ENCODE results near the gene BICRAL.
"Not testable (repeated sequence)": the region's sequence is repeated elsewhere in the genome, so short reads cannot be mapped to it uniquely, and the experiment has no call there.

Gene BICRAL, protein sequence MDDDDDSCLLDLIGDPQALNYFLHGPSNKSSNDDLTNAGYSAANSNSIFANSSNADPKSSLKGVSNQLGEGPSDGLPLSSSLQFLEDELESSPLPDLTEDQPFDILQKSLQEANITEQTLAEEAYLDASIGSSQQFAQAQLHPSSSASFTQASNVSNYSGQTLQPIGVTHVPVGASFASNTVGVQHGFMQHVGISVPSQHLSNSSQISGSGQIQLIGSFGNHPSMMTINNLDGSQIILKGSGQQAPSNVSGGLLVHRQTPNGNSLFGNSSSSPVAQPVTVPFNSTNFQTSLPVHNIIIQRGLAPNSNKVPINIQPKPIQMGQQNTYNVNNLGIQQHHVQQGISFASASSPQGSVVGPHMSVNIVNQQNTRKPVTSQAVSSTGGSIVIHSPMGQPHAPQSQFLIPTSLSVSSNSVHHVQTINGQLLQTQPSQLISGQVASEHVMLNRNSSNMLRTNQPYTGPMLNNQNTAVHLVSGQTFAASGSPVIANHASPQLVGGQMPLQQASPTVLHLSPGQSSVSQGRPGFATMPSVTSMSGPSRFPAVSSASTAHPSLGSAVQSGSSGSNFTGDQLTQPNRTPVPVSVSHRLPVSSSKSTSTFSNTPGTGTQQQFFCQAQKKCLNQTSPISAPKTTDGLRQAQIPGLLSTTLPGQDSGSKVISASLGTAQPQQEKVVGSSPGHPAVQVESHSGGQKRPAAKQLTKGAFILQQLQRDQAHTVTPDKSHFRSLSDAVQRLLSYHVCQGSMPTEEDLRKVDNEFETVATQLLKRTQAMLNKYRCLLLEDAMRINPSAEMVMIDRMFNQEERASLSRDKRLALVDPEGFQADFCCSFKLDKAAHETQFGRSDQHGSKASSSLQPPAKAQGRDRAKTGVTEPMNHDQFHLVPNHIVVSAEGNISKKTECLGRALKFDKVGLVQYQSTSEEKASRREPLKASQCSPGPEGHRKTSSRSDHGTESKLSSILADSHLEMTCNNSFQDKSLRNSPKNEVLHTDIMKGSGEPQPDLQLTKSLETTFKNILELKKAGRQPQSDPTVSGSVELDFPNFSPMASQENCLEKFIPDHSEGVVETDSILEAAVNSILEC

DNA sequence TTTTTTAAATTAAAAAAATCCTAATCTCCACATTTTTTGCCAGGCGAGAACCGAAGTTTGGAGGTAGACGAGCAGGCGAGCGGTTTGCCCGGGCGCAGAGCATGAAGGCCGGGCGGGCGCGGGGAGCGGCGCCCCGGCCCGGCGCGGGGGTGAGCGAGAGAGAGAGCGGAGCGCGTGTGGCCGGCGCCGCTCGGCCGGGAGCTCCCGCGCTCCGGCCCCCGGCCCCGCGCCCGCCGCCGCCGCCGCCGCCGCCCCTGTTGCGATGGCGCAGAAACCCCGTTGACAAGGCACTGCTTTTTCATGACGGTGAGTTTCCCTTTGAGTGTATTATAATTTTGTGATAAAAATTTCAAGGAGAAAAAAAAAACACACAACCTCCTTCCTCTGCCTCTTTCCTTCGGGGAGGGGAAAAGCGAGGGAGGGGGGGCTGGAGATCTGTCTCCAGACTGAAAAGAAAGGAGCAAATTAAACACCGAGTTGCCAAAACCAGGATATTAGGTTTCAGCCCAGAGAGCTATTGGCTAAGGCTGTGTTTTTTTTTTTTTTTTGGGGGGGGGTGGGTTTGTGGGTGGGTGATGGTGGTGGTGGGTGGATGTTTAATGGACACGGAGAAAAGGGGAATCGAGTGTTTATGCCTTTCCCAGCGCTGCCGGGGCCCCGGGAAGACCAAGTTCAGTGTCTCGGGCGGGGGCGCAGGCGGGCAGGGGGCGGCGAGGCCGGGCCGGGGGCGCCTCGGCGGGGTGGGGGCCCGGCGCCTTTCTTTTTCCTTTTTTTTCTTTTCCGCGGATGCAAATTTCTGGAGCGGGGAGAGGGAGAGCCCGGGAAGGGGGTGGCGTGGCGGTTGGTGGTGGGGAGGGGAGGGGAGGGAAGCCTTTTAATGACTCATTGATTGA, at the start of gene BICRAL:
Gene BICRAL (plus strand): TSS at position 257 of the 893 bp plus-strand sequence. CDS start 39,971 bp downstream, outside the sequence.
- peak; percentile 70 for DNase-seq

DNA sequence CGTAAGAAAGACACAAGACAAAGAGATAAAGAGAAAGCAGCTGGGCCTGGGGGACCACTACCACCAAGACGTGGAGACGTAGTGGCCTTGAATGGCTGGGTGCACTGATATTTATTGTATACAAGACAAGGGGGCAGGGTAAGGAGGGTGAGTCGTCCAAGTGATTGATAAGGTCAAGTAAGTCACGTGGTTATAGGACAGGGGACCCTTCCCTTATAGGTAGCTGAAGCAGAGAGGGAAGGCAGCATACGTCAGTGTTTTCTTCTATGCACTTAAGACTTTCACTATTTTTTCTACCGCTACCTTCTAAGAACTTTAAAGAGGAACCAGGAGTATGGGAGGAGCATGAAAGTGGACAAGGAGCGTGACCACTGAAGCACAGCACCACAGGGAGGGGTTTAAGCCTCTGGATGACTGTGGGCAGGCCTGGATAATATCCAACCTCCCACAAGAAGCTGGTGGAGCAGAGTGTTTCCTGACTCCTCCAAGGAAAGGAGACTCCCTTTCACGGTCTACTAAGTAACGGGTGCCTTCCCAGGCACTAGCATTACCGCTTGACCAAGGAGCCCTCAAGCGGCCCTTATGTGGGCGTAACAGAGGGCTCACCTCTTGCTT, 47.9 kb upstream of the BICRAL start:
- DNase-seq: not testable (repeated sequence)

DNA sequence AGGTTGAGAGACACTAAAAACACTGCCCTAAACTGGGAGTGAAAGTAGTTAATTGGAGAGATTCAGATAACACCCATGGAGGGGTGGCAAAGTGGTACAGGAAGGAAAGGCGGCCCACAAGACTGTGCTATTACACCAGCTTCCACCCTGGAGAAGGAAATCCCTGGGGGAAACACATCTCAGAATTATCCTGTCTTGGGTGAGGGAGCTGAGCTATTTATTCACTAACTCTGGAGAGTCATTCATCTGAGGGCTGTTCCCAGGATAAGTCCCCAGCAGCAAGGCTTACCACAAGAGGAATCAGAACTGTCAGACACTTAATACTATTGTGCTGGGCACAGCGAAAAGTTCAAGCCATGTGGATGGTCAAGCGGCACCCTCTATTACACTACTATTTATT, 45.9 kb upstream of the BICRAL start:
- no peak for DNase-seq

DNA sequence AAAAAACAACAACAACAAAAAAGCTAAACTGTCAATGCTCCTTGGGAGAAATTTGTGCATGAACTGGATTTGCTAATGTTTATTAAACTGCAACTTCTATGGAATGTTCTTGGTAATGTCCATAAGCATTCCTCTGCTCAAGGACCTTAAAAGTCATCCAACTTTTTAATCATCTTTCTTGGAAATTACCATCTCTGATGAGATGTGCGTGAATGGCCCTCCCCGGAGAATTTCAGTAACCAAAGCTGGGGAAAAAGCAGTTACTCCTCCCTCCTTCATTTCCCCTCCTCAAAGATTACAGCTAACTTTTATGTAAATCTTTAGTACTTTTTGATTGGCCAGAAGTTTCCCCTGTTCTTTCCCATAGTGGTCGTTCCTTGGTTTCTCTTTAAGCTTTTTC, 41.1 kb upstream of the BICRAL start:
- DNase-seq: no peak

DNA sequence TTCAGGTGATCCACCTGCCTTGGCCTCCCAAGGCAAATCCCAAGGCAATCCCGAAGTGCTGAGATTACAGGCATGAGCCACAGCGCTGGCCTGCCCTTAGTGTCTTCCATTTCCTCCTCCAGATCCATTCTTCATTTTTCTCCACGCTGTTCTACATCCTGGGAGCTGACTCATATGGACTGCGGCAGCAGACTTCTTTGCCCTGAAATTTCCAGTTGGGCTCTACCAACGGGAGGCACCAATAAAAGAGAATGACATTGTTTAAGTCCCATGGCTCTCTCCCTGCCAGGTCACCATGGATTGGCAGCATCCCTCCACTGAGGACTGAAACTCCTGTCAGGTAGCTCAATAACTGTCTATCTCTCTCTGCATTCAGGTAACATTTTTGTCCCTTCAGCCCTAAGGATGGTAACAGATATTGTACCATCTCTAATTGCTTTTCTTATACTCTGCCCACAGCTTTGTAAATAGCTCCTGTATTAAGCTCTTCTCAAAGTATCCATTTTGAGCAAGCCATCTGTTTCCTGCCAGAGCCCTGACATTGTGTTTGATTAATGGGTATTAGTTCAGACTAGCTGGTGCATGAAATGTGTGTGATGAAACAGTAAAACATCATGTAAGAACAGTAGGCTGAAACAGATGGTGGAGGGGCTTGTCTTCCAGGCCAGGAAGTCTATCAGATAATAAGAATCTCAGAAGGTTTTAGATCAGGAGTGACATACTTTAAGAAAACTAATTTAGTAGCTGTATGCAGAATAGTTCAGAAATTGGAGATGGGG, 39.5 kb upstream of the BICRAL start:
- DNase-seq: no peak

DNA sequence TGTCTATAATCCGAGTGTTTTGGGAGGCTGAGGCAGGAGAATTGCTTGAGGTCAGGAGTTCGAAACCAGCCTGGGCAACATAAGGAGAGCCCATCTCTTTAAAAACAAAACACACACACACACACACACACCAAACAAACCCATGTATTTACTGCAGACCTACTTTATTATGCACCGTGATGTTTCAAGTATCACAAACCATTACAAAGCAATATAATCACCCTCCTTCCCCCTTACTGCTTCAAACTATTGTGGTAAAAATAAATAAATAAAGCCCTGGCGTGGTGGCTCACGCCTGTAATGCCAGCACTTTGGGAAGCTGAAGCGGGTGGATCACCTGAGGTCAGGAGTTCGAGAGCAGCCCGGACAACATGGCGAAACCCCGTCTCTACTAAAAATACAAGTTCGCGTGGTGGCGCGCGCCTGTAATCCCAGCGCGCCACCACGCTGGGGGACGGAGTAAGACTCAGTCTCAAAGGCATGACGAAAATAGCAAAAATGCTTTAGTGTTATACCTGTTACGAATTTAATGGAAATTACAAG, 37.4 kb upstream of the BICRAL start:
- DNase-seq: no peak

DNA sequence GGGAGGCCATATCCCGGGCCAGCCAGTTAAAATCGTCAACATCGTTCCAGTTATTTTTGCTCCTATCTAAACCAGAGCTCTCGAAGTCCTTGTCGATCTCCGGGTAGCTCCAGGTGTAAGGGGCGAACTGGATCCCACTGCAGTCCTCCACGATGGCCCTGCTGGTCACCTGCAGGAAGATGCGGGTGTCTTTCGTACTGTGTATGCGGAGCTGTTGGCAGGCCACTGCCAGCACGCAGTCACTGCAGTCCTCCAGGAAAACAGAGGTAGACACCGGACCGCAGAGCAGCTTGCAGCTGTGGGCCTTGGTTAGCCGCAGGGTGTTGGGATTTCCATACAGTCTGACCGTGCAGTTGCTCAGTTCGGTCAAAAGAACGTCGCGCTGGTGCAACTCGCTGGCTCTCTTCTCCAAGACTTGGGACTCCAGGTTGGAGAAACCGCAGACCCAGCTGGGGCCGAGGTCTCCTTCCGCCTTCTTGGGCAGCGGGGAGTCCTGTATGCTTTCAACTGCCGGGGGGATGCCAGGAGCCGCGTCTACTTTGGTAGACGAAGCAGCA, 36.7 kb upstream of the BICRAL start:
- DNase-seq: peak; percentile 33

DNA sequence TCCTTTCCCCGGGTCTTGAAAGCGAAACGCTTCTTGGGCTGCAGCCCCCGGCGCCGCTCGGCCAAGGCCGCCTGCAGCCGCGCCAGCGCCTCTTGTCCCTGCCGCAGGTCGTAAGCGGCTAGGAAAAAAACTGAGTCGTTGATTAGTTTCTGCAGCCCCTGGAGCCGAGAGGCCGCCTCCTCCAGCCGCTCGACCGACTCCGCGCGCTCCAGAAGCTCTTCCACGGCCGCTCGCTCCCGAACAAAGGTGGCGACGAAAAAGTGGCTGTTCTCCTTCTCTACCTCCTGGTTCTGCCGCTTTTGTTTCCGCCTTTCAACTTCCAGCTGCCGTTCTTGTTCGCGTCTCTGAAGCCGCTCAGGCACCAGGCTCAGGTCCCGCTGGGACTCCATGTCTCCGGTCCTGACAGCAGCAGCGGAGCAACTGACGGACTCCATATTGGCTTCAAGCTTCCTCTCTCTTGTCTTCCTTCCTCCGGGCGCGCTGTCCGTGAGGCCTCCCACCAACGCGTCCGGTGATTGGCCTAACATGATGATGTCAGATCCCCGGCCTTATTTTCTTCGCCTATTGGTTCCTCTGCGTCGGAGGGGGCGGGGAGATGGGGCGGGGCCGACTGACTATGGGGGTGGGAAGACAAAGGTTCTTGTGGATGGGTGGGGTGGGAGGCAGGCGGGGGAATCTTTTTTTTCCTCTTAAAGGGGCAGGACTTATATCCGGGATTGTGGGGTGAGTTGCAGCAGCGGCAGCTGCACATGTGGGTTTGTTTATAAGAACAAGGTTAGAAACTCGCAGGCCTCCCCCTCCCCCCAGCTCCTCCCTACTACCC, 36.0 kb upstream of the BICRAL start, which contains the start of gene TBCC:
Gene TBCC (minus strand): TSS at position 464 of the 823 bp plus-strand sequence. CDS start 30 bp downstream, at position 434.
- peak; percentile 97 for DNase-seq

DNA sequence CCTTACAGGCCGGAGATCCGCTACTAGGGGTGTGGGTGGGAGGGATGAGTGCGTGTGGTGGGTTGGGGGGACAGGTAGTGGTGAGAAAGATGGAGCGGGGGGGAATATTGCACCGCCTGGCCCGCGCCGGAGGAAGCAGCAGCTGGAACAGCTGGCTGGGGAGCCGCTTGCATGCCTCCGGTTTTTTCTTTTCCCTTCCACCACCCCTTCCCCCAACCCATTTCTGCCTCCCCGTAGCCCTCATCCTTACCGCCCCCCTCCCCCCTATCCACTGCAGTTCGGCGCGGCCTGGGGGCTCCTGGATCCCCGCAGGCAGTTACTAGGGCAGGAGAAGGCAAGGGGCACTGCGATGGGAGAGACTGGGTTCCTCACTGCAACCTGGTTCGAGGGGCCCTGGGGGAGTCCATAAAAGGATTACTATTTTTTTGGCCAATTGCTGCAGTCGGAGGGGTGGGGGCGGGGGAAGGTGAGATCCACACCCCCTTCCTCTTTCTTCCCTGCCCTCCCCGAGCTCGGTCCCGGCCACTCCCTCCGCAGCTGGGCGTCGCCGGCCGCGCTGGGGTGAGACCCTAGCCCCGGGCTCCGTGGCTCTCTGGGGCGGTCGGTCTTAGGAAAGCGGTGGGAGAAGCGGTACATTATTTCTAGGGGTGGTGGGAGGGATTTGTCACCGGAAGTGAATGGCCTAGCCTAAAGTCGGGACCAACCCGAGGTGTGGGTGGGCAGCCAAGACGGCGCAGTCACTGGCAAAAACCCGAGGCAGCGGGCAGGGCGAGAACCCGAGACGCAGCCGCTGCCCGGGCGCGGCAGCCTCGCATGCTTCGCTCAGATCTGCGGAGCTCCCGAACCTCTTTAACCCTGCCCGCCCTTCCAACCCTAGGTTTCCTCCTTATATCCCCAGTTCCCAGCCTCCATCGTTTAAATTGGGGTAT, 35.1 kb upstream of the BICRAL start:
- peak; percentile 87 for DNase-seq

DNA sequence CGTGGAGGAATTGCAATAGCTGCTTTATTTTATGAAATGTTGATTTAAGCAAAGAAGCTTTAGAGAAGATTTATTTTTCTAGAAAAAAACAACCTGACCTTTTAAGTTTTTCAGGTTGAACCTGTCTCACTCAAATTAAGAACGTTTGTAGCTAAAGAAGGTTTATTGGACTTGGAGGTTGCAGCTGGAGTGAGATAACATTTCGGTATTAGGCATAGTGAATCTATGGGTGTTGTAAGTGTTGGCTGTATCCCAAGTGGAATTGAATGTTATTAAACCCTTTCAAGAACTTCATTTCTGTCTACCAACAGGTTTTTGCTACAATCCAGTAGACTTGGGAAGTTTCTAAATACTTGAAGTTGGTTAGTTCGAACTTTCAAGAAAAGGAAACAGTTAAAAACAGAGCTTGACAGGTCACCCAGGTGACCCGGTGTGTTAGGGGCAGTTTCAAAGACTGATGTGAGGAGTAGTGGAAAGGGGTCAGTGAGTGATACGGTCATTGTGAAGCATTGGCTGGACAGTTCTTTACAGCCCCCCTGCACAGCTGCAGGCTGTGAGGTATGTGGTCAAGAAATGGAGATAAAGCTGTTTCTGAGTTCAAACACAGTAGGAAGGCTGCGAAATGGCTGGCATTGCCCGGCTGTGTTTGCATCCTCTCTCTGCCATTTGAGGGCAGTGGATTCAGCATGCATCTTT, 33.5 kb upstream of the BICRAL start:
- no peak for DNase-seq

DNA sequence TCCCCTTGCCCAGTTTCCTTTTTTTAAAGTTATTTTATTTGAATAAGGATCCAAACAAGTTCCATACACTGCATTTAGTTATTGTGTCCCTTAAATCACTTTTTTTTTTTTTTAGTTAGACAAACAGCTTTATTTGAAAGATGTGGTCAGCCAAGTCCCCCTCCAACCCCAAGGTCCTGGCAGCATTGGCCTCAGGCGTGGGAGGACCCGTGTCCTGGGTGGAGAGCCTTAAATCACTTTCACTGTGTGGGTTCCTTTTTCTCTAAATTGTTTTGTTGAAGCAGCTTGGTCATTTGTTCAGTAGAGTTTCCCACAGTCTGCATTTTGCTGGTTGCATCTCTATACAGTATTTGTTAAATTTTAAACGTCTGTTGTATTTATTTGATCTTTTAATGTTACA, 30.8 kb upstream of the BICRAL start:
- no peak for DNase-seq

DNA sequence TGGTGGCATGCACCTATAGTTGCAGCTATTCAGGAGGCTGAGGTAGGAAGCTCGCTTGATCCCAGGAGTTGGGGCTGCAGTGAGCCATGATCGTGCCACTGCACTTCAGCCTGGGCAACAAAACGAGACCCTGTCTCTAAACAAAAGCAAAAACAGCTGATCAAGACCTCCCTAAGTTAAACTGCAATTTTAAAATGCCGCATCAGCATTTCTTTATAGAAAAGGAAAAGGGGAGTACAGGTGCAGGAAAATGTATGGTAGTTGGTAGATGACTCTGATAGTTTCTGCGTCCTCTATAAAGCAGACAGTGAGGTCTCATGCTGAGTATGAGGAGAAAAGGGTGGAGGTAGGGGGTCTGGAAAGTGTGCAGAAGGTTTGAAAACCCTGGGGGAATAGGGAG, 27.1 kb upstream of the BICRAL start:
- no peak for DNase-seq

DNA sequence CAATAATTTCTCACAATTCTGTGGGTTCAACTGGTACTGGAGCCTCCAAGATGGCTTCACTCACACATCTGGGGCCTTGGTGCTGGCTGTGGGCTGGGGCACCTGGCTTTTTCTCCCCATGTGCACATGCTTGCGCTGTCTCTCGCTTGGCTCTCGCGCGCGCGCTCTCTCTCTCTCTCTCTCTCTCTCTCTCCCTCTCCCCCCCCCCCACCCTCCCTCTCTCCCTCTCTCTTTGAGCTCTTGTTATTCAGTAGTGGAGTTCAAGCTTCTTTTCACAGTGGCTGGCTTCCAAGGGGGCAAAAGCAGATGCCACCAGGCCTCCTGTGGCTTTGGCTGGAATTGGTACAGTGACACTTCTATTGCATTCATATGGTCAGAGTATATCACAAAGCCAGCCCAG, 25.1 kb upstream of the BICRAL start:
- no peak for DNase-seq

DNA sequence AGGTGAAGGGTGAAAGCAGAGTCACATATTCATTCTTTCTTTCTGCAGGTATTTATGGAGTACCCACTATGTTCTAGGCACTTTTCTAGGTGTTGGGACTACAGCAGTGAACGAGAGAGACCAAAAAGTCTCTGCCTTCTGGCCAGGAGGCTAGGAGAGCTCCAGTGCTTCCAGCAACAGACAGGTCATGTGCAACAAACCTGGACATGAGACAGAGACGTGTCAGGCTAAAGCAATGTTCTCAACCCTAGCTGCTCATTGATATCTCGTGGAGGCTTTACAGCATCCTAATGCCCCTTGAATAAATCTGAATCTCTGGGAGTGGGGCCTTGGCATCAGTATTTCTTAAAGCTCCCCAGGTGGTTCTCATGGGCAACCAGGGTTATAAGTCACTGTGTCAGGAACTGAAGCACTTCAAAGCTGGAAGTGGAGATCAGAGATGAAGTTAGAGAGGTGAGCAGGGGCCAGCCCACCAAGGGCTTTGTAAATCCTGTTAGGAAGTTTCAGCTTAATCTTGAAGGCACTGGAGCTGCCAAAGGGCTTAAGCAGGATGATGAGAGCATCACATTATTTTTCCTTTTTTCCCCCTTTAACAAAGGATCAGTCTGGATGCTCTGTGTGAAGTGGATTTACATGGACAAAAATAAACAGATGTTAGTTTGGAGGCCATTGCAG, 23.0 kb upstream of the BICRAL start:
- no peak for DNase-seq

DNA sequence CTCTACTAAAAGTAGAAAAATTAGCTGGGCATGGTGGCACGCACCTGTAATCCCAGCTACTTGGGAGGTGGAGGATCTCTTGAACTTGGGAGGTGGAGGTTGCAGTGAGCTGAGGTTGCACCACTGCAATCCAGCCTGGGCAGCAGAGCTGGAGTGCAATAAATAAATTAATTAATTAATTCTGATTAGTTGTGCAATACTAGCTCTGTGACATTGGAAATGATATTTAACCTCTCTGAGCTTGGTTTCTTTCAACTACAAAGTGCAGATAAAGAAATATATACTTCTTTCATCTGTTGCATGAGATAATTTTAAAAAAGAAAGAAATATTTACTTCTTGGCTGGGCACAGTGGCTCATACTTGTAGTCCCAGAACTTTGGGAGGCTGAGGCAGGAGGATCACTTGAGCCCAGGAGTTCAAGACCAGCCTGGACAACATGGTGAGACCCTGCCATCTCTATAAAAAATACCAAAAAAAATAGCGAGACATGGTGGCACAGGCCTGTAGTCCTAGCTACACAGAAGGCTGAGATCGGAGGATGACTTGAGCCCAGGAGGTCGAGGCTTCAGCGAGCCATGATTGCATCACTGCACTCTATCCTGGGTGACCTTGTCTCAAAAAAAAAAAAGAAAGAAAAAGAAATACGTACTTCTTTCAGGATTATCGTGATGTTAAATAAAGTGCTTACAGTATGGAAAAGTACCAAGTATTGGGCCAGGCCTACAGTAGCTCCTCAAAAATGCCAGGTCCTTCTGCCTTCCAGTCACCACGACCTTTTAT, 20.4 kb upstream of the BICRAL start:
- DNase-seq: no peak

DNA sequence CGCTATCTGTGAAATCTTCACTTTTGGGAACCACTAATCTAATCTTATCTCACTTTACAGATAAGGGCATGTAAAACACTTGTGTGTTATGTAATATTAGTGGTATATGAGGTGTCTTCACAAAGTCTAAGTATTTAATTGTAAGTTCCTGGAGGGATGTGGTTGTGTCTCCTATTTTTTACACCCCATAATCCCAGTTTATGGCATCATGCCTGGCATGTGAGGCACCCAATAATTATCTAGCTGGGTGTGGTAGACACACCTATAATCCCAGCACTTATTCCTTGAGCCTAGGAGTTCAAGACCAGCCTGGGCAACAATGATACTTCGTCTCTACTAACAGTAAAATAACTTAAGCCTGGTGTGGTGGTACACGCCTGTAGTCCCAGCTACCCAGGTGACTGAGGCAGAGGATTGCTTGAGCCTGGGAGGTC, 19.4 kb upstream of the BICRAL start:
- DNase-seq: no peak
